ES-I3 (cell line): ENCODE data around the gene RAPGEF5.

Source experiments
- H3K36me3 ChIP-seq: 2 replicates; pipeline ENCODE4 v1.6.1; 2013; ENCODE audit warnings: mild to moderate bottlenecking, low read length, control low read depth, moderate library complexity; ENCODE audit not compliant: insufficient read depth
- H3K4me1 ChIP-seq: 2 replicates; pipeline ENCODE4 v1.6.1; 2013; ENCODE audit warnings: mild to moderate bottlenecking, control low read depth, low read length; ENCODE audit not compliant: insufficient read depth
- H3K9ac ChIP-seq: 2 replicates; pipeline ENCODE4 v1.6.1; 2013; ENCODE audit warnings: low read depth, mild to moderate bottlenecking, low read length, moderate library complexity
- H3K9me3 ChIP-seq: 2 replicates; pipeline ENCODE4 v1.6.1; 2013; ENCODE audit warnings: mild to moderate bottlenecking, low read length, moderate library complexity; ENCODE audit not compliant: control insufficient read depth, insufficient read depth

RAPGEF5 gene

DNA sequence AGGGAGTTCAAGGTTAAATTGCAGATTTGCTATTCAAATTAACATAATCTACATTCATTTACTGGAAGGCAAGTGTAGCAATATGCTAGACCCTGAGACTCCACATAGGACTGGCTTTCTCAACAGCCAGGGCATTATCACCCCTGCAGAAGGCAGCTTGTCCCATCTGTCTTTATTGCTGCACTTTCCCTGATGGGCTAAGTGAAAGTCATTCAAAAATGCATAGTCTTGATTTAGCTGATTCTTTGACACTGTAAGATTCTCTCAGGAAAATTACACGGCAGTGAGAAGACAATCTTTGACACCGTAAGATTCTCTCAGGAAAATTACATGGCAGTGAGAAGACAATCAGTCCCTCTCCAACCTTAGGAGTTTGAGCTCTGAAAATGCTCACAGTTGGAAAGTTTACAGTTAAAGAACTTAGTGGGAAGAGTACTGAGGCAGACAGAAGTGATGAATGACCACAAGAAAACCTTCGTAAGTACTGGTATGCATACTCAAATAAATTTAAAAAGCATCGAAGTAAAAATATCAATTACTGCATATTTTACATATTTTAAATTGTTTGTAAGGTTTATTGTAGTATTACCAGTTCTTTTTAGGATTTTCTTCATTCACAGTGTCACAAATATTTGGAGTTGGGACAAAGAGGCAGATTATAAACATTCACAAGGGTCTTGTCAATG is 88.9 kb downstream of the RAPGEF5 start:
- no peaks in the 10 kb centered on the region for H3K36me3 ChIP-seq
- no peak overlapping the region for H3K9ac ChIP-seq
- H3K9me3 ChIP-seq: no peaks in the 10 kb centered on the region
- H3K4me1 ChIP-seq: no peaks in the 10 kb centered on the region

DNA sequence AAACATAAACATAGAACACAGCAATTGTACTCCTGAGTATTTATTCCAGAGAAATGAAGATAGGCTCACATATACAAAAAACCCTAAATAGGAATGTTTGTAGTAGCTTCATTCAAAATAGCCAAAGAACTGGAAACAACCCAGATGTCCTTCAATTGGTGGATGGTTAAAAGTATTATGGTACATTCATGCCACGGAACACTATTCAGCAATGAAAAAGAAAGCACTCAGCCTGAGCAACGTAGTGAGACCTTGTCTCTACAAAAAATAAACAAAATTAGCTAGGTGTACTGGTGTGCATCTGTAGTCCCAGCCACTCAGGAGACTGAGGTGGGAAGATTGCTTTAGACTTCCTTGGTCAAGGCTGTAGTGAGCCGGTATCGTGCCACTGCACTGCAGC is 94.4 kb downstream of the RAPGEF5 start:
- Histone ChIP-seq H3K36me3 (no peaks in the 10 kb centered on the region), H3K9me3 (no peaks in the 10 kb centered on the region), H3K9ac (no peak overlapping the region), H3K4me1 (no peaks in the 10 kb centered on the region)

DNA sequence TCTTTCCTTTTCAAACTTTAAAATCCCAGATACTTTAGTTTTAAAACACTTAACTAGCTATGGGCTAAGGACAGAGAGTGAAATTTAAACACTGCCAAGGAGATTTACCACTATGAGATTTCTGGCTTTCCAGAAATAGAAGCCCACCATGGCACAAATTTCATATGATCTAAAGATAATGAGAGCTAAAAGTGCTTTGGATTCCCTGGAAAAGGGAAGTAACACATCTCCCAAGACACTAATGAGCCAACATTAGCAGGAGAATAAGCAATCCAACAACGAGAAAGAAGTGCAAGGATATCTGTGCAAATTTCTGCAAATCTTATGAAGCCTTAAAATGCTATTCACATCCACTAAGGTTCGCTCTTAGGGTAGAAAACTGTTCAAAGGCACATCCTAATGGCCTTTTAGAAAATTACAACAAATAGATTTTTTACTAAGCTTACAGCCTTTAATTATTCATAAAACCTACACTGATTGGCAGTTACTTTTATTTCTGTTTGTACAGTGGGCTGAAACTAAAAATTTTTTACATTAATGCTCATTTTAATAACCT is 100.3 kb downstream of the RAPGEF5 start:
- no peak overlapping the region for H3K9ac ChIP-seq
- no peaks in the 10 kb centered on the region for H3K36me3 ChIP-seq
- no peaks in the 10 kb centered on the region for H3K9me3 ChIP-seq
- peaks cover 8% of the 10 kb centered on the region; the same call in 1 of the 2 replicates for H3K4me1 ChIP-seq

DNA sequence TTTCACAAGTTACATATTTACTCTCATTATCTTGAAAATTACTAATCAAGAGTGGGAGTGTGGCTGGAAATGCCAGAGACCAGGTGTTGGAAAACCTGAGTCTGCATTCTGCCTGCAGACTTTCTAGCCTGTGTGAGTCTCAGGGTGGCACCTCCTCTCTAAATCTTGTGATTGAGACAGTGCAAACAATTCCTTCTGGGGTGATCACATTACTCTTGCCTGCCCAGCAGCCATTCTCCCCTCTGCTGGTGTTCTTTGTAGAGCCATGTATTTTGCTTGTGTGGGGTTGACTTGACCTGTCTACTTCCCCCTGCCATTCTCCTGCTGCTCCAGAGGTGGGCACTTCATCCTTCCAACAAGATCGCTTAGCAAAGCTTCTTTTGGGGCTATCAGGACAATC is 101.1 kb downstream of the RAPGEF5 start:
- Histone ChIP-seq H3K9me3 (no peaks in the 10 kb centered on the region), H3K4me1 (peaks cover 14% of the 10 kb centered on the region), H3K9ac (no peak overlapping the region), H3K36me3 (no peaks in the 10 kb centered on the region)

DNA sequence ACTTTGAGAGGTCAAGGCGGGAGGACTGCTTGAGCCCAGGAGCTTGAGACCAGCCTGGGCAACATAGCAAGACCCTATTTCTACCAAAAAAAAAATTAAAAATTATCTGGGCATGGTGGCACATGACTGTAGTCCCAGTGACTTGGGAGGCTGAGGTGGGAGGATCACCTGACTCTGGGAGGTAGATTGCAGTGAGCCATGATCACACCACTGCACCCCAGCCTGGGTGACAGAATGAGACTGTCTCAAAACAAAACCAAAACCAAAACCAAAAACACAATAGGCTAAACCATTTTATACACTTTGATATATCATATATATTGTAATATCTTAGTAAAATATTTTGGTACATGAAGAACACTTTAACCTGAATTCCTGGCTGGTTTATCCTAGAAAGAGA is 101.6 kb downstream of the RAPGEF5 start:
- H3K4me1 ChIP-seq: peaks cover 14% of the 10 kb centered on the region
- H3K9ac ChIP-seq: no peak overlapping the region
- no peaks in the 10 kb centered on the region for H3K36me3 ChIP-seq
- H3K9me3 ChIP-seq: no peaks in the 10 kb centered on the region

DNA sequence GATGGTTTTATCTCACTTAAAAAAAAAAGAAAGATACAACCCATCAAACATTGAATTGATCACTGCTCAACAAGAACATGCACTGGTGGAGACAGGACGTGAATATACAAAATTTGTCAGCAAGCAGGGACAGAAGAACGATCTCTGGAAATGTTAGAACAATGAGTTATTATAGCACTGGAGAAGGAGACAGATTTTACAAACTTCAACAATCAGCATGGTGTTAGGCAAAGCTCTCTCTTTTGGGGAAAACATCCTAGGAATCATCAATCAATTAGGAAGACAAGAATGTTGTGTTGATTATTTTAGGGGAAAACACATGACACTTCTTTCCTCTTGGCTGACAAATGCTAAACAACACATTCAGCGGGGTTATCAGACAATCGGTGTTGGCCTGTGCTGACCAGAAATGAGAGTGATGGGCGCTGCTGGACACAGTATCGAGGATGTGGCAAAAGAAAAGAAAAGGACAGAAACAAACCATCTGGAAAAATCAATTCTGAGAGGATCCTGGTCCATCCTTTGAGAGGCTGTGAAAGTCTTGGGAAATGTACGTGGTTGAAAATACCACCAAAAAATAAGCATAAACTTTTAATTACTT is 103.9 kb downstream of the RAPGEF5 start:
- Histone ChIP-seq H3K9ac (no peak overlapping the region), H3K36me3 (no peaks in the 10 kb centered on the region), H3K4me1 (peaks cover 14% of the 10 kb centered on the region), H3K9me3 (no peaks in the 10 kb centered on the region)

DNA sequence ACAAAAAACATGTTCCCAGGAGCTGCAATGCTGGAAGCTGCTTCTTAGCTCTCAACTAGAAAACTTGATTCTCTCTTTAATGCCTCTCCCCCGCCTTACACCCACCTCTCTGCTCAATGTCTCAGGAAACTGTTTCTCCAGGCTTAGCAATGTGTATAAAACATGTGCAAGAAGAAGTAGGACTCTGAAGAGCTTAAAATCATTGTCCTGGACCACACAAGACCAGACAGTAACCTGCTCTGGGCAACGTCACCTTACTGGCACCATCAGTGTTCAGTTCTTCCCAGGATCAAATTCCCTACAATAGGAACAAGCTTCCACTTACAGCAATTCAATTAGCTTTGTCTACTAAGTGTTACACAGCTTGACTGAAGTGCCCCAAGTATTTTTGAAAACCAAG is 104.9 kb downstream of the RAPGEF5 start:
- H3K36me3 ChIP-seq: no peaks in the 10 kb centered on the region
- H3K9ac ChIP-seq: no peak overlapping the region
- no peaks in the 10 kb centered on the region for H3K9me3 ChIP-seq
- peaks cover 14% of the 10 kb centered on the region for H3K4me1 ChIP-seq

DNA sequence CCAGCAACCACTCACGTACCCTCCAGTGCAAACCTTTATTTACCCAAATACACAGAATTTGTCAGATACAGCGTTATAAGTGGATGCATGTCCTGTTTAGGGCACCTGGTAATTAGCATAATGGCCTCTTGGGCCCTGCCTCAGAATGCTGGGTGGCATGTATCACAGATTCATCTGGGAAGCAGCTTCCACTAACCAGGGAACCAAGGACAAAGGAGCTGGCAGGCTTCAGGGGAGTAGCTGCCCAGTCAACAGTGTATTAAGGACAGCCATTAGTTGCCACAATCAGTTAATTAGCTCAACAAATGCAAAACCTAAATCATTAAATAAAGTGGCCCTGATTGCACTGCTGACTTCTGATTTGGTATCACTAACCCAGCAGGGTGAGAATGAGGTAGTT is 105.7 kb downstream of the RAPGEF5 start:
- Histone ChIP-seq H3K9me3 (no peaks in the 10 kb centered on the region), H3K36me3 (no peaks in the 10 kb centered on the region), H3K9ac (no peak overlapping the region), H3K4me1 (peaks cover 14% of the 10 kb centered on the region)

DNA sequence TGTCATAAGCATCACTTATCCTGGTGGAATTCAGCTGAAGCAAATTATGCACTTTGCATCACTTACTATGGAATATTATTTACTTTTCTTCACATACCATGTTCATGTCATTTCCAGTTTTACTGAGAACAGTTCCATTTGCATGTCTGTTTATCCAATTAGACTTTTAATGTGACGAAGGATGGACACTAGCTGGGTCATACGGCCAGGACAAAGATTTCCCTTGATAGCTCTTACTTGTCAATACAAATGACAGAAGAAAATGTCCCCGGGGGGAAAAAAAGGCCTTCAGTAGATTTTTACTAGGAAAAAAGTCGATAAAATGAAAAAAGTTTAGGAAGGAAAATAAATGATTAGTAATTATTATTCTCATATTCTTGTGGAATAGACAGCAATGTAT is 106.6 kb downstream of the RAPGEF5 start:
- Histone ChIP-seq H3K9me3 (no peaks in the 10 kb centered on the region), H3K9ac (no peak overlapping the region), H3K4me1 (peaks cover 14% of the 10 kb centered on the region), H3K36me3 (no peaks in the 10 kb centered on the region)

DNA sequence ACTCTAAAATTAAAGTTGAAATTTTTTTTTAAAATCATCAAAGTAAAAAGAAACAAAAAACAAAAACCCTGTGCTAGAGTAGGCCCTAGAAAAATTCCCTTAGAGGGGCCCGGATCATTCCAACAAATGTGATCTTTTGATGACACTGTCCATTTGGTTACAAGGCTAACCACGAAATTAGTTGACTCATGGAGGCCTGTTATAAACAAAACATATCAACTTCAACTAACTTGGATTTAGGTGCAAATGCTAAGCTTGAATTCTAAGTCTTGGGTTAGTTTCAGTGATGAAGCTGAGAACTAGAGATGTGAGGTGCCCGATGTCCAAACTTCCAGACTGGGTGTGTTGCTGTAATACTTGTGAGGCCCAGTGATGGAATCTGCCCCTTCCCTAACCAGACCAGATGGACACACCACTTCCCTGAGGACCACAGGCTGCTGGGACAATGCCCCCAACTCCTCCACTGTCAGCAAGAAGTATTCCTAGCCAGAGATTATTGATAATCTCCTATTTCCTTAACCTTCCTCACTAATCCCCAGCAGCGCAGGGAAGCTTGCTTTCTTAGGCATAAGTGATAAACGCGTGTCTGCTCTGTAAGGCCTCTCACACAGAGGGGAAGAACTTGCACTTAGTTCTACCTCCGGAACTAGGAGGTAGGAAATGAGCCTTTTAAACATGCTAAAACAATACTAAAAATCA is 108.7 kb downstream of the RAPGEF5 start:
- H3K36me3 ChIP-seq: no peaks in the 10 kb centered on the region
- no peaks in the 10 kb centered on the region for H3K9me3 ChIP-seq
- H3K9ac ChIP-seq: no peak overlapping the region
- peaks cover 14% of the 10 kb centered on the region for H3K4me1 ChIP-seq

DNA sequence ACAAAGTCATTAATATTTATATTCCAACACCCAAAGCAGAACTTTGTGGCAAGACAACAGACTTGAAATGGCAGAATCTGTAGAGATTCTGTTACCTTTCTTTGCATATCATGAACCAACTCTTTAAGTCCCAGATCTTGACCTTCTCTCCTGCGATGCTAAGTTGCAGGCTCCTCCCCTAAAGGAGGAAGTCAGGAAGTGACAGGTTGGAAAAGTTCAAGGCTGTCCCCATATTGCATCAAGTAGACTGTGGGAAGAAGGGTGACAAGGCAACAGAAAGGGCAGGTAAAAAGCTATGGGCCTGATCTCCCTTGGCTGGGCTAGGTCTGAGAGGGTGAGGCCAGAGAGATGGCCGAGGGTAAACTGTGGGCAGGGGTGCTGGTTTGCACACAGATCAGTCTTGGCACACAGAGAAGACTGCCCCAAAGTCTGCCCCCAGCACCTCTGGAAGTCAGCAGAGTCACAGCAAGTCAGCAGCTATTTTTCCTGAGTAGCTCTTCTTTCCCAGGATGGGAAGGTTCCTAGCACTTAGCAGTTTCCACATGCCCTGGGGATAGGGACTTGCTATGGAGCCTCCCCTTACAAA is 115.1 kb downstream of the RAPGEF5 start:
- no peaks in the 10 kb centered on the region for H3K36me3 ChIP-seq
- H3K9ac ChIP-seq: no peak overlapping the region
- H3K9me3 ChIP-seq: no peaks in the 10 kb centered on the region
- H3K4me1 ChIP-seq: no peaks in the 10 kb centered on the region

DNA sequence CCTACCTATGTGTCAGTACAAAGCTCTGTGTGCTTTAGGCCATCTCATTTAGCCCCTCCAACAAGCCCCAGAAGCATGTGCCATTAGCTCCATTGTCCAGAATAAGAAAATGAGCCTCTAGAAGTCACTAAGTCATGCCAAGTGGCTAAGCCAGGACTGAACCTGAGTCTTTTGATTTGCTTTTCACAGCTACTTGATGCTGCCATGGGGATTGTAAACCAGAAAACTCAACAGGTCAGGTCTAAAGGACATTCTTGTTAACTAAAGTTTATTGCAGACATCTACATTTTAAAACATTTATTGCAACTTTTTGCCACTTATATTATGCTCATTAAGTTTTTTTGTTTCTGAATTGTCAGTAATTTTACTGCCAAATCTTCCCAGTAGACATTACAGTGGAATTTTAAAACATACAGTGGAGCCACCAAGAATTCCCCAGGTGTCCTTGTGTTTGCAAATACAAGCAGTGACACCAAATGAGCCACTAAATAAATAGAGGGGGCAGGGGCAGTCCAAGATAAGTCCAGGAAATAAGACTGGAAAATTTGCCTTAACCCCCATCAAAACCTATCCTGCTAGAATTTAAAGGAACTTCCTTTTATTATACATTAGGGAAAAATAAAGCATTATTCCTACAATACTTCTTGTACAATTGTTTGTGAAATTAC is 115.9 kb downstream of the RAPGEF5 start:
- no peaks in the 10 kb centered on the region for H3K9me3 ChIP-seq
- H3K36me3 ChIP-seq: no peaks in the 10 kb centered on the region
- no peak overlapping the region for H3K9ac ChIP-seq
- H3K4me1 ChIP-seq: no peaks in the 10 kb centered on the region

DNA sequence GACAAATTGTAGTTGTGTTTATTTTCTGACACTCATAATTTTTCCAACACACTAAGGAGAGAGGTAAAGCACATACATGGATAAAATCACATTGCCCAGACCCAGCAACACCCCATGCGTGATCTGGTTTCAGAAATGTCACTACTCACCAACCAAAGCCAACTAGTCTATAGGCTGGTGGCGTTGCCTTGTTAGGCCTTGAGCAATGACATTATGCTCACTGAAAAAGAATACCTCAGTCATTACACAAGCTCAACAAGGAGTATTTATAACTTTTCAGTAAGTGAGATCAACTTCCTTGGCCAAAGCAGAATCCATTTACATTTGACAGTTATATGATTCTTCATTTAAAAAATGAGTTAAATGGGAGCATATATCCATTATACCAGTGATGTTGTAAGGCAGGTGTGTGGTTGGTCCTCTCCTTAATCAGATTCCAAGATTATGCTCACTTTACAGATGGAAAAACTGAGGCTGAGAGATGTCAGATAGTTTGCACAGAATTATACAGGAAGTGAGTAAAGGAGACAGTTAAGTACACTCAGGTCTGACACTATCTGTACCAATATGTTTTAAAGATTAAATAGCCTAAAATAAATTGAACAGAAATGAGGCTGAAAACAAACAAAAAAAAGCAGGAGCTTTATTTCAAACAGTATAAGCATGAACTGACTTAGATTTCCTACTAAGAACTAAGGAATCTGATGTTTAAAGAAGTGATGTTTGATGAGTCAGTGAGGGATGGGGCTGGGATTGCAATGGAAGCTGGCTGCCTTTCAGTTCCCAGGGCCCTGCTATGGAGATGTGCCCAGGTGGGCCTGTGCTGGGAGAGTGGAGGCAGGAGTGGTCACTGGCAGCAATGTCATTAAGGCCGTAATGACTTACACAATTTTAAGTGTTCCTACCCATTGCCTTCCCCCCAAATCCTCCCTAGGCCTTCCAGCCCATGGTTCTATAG is 118.3 kb downstream of the RAPGEF5 start:
- Histone ChIP-seq H3K9me3 (no peaks in the 10 kb centered on the region), H3K4me1 (no peaks in the 10 kb centered on the region), H3K36me3 (no peaks in the 10 kb centered on the region), H3K9ac (no peak overlapping the region)
